GM18868 (cell line): ENCODE measurements around the gene NFATC1.

ENCODE experiments used
- ATAC-seq: cut with Tn5 transposase; IDR thresholded peaks from one replicate; pipeline ENCODE4 v1.9.1; 2021; ENCODE audit warnings: mild to moderate bottlenecking, moderate library complexity; ENCODE audit not compliant: unreplicated experiment

The NFATC1 gene

GRCh38 chr18:79486356-79487182 lies 90.8 kb downstream of the NFATC1 start:
- no peak for ATAC-seq

GRCh38 chr18:79487183-79487800 lies 91.6 kb downstream of the NFATC1 start:
- no peak for ATAC-seq

- no peak for ATAC-seq
These were observed 92.1 kb downstream of the NFATC1 start for GRCh38 chr18:79487801-79488201.

GRCh38 chr18:79488311-79489050 lies 92.8 kb downstream of the NFATC1 start:
- ATAC-seq: no peak

- no peak for ATAC-seq
These were observed 93.5 kb downstream of the NFATC1 start for GRCh38 chr18:79489051-79489898.

- no peak for ATAC-seq
These were observed 94.3 kb downstream of the NFATC1 start for GRCh38 chr18:79489899-79490625.

GRCh38 chr18:79490626-79491041 lies 94.9 kb downstream of the NFATC1 start:
- no peak for ATAC-seq

- no peak for ATAC-seq
These were observed 95.4 kb downstream of the NFATC1 start for GRCh38 chr18:79491081-79491551.

- no peak for ATAC-seq
These were observed 97.6 kb downstream of the NFATC1 start for GRCh38 chr18:79493211-79493800.

GRCh38 chr18:79493801-79494211 lies 98.1 kb downstream of the NFATC1 start:
- no peak for ATAC-seq

- no peak for ATAC-seq
These were observed 99.2 kb downstream of the NFATC1 start for GRCh38 chr18:79494936-79495335.

GRCh38 chr18:79495591-79496071 lies 99.9 kb downstream of the NFATC1 start:
- no peak for ATAC-seq

GRCh38 chr18:79496237-79496977 lies 100.7 kb downstream of the NFATC1 start:
- ATAC-seq: peak; percentile 29

GRCh38 chr18:79496978-79497637 lies 101.4 kb downstream of the NFATC1 start:
- peak; percentile 63 for ATAC-seq

- ATAC-seq: peak; percentile 91
These were observed 101.9 kb downstream of the NFATC1 start for GRCh38 chr18:79497638-79498081.

- no peak for ATAC-seq
These were observed 102.9 kb downstream of the NFATC1 start for GRCh38 chr18:79498662-79499061.

GRCh38 chr18:79501006-79501405 lies 105.3 kb downstream of the NFATC1 start:
- no peak for ATAC-seq

- no peak for ATAC-seq
These were observed 107.1 kb downstream of the NFATC1 start for GRCh38 chr18:79502782-79503181.
